T47D (cell line): ENCODE measurements around the gene DCAF17.
"Not testable (repeated sequence)": the region's sequence is repeated elsewhere in the genome, so short reads cannot be mapped to it uniquely, and the experiment has no call there.

Experiments used
- DNase-seq, 2 experiments: peaks; one replicate each; pipeline versions ENCODE4 v3.0.0 to v3.0.0-alpha.2; 2011 to 2012; ENCODE audit warnings: low read depth in 1 of 2, low spot score in 1 of 2
- JUND ChIP-seq: IDR thresholded peaks from 2 replicates; pipeline ENCODE4 v1.6.1; 2012; ENCODE audit warnings: low read depth
- in situ Hi-C: cut with HindIII; loops from 2 replicates; pipeline ENCODE4 v1.10.0; 2016; ENCODE audit warnings: low sequenced_read_pairs, low pct_unique_long_range_greater_than_20kb

DCAF17 gene

DNA sequence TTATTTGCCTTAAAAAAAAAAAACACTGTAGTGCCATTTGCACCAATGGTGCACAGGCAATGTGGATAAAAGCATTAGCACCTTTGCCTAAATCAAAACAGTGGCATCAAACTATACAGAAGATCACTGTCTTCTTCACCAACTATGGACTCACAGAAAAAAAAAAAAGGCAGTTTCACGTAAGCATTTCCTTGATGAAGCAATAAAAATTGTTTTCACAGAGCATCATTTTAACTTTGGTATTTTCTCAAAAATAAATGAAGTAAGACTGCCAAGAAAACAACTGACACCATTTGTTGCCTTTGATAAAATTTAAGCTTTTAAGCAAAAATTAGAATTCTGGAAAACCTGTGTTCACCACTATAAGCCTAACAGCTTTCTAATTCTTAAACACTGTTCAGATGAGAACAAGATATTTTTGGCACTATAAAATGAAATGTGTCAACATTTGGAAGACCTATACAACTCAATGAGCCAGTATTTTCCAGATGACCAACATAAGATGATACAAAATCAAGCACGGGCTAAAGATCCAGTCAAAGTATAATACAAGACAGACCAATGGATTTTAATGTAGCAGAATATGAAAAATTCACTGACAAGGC is 21.4 kb upstream of the DCAF17 start:
- in situ Hi-C loops, result no loop called here
- no peak for DNase-seq
- no peak for TF ChIP-seq JUND

- DNase-seq, in situ Hi-C loops: not testable (repeated sequence)
Measured at GRCh38 chr2:171414645-171415044, 19.4 kb upstream of the DCAF17 start.

DNA sequence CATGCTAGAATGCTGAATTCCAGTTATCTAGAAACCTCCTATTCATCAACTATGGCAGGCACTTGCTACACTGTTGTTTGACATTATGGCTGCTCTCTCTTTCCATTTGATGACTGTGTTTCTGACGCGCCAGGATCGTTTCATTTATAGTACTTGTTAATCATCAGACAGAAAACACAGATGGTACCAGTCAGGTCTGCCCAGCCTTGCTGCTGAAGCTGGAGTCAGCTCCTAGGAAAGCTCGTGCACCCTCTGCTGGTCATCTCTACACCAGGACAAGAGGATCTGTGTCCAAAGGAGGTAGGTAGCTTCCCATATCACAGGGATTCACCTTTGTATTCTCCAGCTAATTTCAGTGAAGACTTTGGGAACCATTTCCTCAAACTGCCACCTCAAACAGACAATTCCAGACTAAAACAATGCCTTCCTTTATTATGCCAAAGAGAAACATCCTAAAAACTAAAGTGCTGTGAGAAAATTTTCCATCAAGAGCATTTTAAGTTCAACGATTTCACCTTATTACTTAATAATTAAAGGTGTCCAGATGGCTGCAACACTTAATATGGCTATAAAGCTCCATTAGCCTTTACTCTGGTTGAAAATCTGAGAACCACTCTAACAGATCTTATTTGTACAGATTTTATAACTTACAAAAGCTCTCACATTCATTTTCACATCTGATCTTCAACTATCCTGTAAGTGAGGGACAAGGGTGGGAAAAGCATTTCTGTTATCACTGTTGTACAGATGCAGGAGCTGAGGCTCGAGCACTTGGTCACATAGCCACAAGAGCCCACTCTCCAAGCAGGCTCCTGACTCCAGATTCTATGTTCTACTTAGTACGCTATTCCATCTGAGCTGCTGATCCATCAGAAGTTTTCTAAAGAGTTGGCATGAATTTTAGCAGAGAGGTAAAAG is 17.8 kb upstream of the DCAF17 start:
- no peak for TF ChIP-seq JUND
- in situ Hi-C loops, result no loop called here
- DNase-seq, result peak; percentile 28 to 89

DNA sequence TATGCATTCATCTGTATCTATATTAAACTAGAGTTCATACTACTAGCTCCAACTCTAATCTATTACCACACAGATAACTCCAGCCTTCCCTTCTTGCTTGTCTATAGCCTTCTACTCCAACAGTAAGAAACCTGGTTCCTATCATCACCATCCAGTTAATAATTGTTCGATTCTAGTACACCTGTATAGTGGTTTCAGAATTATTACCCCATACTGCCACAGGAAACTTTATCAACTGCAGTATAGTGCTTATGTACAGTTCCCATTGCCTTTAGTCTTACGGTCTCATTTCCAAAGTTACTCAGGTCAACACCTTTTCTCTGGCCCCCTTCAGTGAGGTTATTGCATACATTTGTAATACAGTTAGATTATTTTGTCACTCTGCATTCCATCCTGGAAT is 14.7 kb upstream of the DCAF17 start:
- no peak for DNase-seq
- in situ Hi-C loops, result no loop called here
- no peak for TF ChIP-seq JUND

GRCh38 chr2:171420728-171421563 is 13.1 kb upstream of the DCAF17 start:
- DNase-seq, result no peak
- no peak for TF ChIP-seq JUND

GRCh38 chr2:171422710-171423495 is 11.1 kb upstream of the DCAF17 start:
- DNase-seq, in situ Hi-C loops: not testable (repeated sequence)

More at GRCh38 chr2:171420728-171421563, 13.1 kb upstream of the DCAF17 start:
- in situ Hi-C loops, result no loop called here

- DNase-seq, result no peak
- no peak for TF ChIP-seq JUND
- in situ Hi-C loops, result no loop called here
Measured at GRCh38 chr2:171430516-171431410, 3.3 kb upstream of the DCAF17 start.

- no peak for DNase-seq
- in situ Hi-C loops, result no loop called here
- TF ChIP-seq JUND, result no peak
Measured at GRCh38 chr2:171431677-171432167, 2.3 kb upstream of the DCAF17 start.

GRCh38 chr2:171432206-171432968 is 1.6 kb upstream of the DCAF17 start:
- TF ChIP-seq JUND, result no peak
- in situ Hi-C loops, result no loop called here

DNA sequence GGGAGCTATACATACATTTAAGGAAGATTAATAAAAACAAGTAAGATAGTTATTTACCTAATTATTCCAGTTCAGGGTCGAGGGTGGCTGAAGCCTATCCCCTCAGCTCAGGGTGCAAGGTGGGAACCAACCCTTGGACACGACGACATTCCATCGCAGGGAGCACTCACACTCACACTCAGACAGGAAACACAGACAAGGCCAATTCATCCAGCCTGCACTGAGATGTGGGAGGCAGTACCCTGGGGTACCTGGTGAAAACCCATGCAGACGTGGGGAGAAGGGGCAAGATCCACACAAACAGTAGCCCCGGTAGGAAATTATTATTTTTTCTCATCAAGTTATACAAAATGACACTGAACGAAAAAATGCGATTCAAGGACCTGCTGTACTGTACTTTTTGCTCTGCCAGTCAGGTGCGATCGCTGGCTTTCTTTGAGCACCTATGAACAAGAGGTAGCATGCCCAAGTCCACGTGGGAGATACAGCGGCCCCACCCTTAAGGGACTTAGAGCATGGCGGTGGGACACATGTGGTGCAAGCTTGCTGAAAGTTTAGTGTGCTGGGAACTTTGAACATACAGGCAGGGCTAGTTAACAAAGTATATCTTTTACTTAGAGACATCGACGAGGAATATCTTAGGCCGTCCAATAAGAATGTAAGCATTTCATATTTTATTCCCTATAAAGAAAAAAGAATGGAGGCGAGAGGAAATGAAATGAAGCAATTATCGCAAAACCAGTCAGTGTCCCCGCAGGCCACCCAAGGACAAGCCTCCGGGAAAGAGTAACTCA is 860 bp upstream of the DCAF17 start:
- in situ Hi-C loops, result no loop called here
- DNase-seq, result peak in 1 of 2 experiments; percentile 63
- TF ChIP-seq JUND, result no peak

More at GRCh38 chr2:171432206-171432968, 1.6 kb upstream of the DCAF17 start:
- no peak for DNase-seq
